Measurements from ENCODE around the gene CHN1. TPM values are rescaled to one million over a fixed set of nuclear protein-coding genes. Genes with fewer than 3 reads are reported as not detected.

The CHN1 gene
- total RNA-seq, 2 experiments from 2014 or later: 0.11 to 0.50 TPM

GRCh38 chr2:175027755-175028154 is 22.6 kb upstream of the CHN1 start:
- no peaks in the 10 kb centered on the region for H3K36me3 Mint-ChIP-seq (ENCODE audit: low read depth)
- peaks cover 9% of the 10 kb centered on the region for H3K27me3 Mint-ChIP-seq (ENCODE audit: low read depth)
- no peak overlapping the region for H3K4me3 Mint-ChIP-seq
- POLR2A ChIA-PET: no interaction called here
- DNase-seq (no peak), ATAC-seq (no peak)
- H3K9me3 Mint-ChIP-seq (ENCODE audit: insufficient read depth): no peaks in the 10 kb centered on the region
- CTCF ChIA-PET: no interaction called here
- H3K4me1 Mint-ChIP-seq (ENCODE audit: low read depth): peaks cover 6% of the 10 kb centered on the region
- H3K27ac Mint-ChIP-seq: no peak overlapping the region

GRCh38 chr2:175026385-175026784 is 21.2 kb upstream of the CHN1 start:
- Mint-ChIP-seq H3K4me3 (no peak overlapping the region), H3K27me3 (ENCODE audit: low read depth) (peaks cover 9% of the 10 kb centered on the region), H3K4me1 (ENCODE audit: low read depth) (peaks cover 6% of the 10 kb centered on the region), H3K9me3 (ENCODE audit: insufficient read depth) (no peaks in the 10 kb centered on the region), H3K36me3 (ENCODE audit: low read depth) (no peaks in the 10 kb centered on the region), H3K27ac (no peak overlapping the region)
- no peak for ATAC-seq
- ChIA-PET POLR2A (no interaction called here), CTCF (interaction anchor here (1.3 kb wide), 1 partner anchor 10 kb away, joined by 3 read pairs; no protein-coding TSS in a partner anchor)
- DNase-seq: no peak

- ATAC-seq: no peak
Observed at GRCh38 chr2:175025946-175026345, 20.8 kb upstream of the CHN1 start.

GRCh38 chr2:175025233-175025632 is 20.1 kb upstream of the CHN1 start:
- Mint-ChIP-seq H3K4me1 (ENCODE audit: low read depth) (peaks cover 2% of the 10 kb centered on the region), H3K36me3 (ENCODE audit: low read depth) (no peaks in the 10 kb centered on the region), H3K27ac (no peak overlapping the region), H3K4me3 (no peak overlapping the region), H3K27me3 (ENCODE audit: low read depth) (peaks cover 8% of the 10 kb centered on the region), H3K9me3 (ENCODE audit: insufficient read depth) (no peaks in the 10 kb centered on the region)
- DNase-seq (no peak), ATAC-seq (no peak)
- ChIA-PET CTCF (no interaction called here), POLR2A (no interaction called here)

More at GRCh38 chr2:175025946-175026345, 20.8 kb upstream of the CHN1 start:
- H3K9me3 Mint-ChIP-seq (ENCODE audit: insufficient read depth): no peaks in the 10 kb centered on the region
- H3K4me3 Mint-ChIP-seq: no peak overlapping the region
- POLR2A ChIA-PET: no interaction called here
- H3K27ac Mint-ChIP-seq: no peak overlapping the region
- DNase-seq: no peak
- H3K4me1 Mint-ChIP-seq (ENCODE audit: low read depth): peaks cover 6% of the 10 kb centered on the region
- CTCF ChIA-PET: interaction anchor here (1.3 kb wide), 1 partner anchor 11 kb away, joined by 3 read pairs; no protein-coding TSS in a partner anchor
- H3K27me3 Mint-ChIP-seq (ENCODE audit: low read depth): peaks cover 10% of the 10 kb centered on the region
- H3K36me3 Mint-ChIP-seq (ENCODE audit: low read depth): no peaks in the 10 kb centered on the region

- Mint-ChIP-seq H3K4me3 (no peak overlapping the region), H3K36me3 (ENCODE audit: low read depth) (no peaks in the 10 kb centered on the region), H3K27me3 (ENCODE audit: low read depth) (peaks cover 8% of the 10 kb centered on the region), H3K27ac (no peak overlapping the region), H3K4me1 (ENCODE audit: low read depth) (no peaks in the 10 kb centered on the region), H3K9me3 (ENCODE audit: insufficient read depth) (no peaks in the 10 kb centered on the region)
- POLR2A ChIA-PET: no interaction called here
- ATAC-seq (no peak), DNase-seq (no peak)
- CTCF ChIA-PET: no interaction called here
Observed at GRCh38 chr2:175022923-175023322, 17.7 kb upstream of the CHN1 start.

GRCh38 chr2:175019566-175020327 is 14.6 kb upstream of the CHN1 start:
- Mint-ChIP-seq H3K27me3 (ENCODE audit: low read depth) (peaks cover 3% of the 10 kb centered on the region), H3K4me3 (no peak overlapping the region), H3K36me3 (ENCODE audit: low read depth) (no peaks in the 10 kb centered on the region), H3K27ac (no peak overlapping the region), H3K4me1 (ENCODE audit: low read depth) (no peaks in the 10 kb centered on the region), H3K9me3 (ENCODE audit: insufficient read depth) (no peaks in the 10 kb centered on the region)
- ATAC-seq (no peak), DNase-seq (no peak)
- CTCF ChIA-PET: no interaction called here
- POLR2A ChIA-PET: no interaction called here

- peaks cover 6% of the 10 kb centered on the region for H3K27me3 Mint-ChIP-seq (ENCODE audit: low read depth)
- POLR2A ChIA-PET: no interaction called here
- H3K36me3 Mint-ChIP-seq (ENCODE audit: low read depth): no peaks in the 10 kb centered on the region
- no peak overlapping the region for H3K27ac Mint-ChIP-seq
- DNase-seq (no peak), ATAC-seq (no peak)
- H3K4me3 Mint-ChIP-seq: no peak overlapping the region
- H3K9me3 Mint-ChIP-seq (ENCODE audit: insufficient read depth): no peaks in the 10 kb centered on the region
- CTCF ChIA-PET: no interaction called here
- no peaks in the 10 kb centered on the region for H3K4me1 Mint-ChIP-seq (ENCODE audit: low read depth)
Observed at GRCh38 chr2:175017618-175018414, 12.6 kb upstream of the CHN1 start.

- ChIA-PET POLR2A (no interaction called here), CTCF (no interaction called here)
- peaks cover 2% of the 10 kb centered on the region for H3K4me1 Mint-ChIP-seq (ENCODE audit: low read depth)
- no peak overlapping the region for H3K4me3 Mint-ChIP-seq
- H3K27me3 Mint-ChIP-seq (ENCODE audit: low read depth): peaks cover 19% of the 10 kb centered on the region
- no peaks in the 10 kb centered on the region for H3K9me3 Mint-ChIP-seq (ENCODE audit: insufficient read depth)
- DNase-seq (no peak), ATAC-seq (no peak)
- no peak overlapping the region for H3K27ac Mint-ChIP-seq
- H3K36me3 Mint-ChIP-seq (ENCODE audit: low read depth): no peaks in the 10 kb centered on the region
Observed at GRCh38 chr2:175015340-175015739, 10.2 kb upstream of the CHN1 start.

- peaks cover 2% of the 10 kb centered on the region for H3K4me1 Mint-ChIP-seq (ENCODE audit: low read depth)
- CTCF ChIA-PET: no interaction called here
- no peak for DNase-seq
- no peak overlapping the region for H3K27ac Mint-ChIP-seq
- H3K4me3 Mint-ChIP-seq: no peak overlapping the region
- H3K27me3 Mint-ChIP-seq (ENCODE audit: low read depth): peaks cover 30% of the 10 kb centered on the region
- POLR2A ChIA-PET: interaction anchor here (0.5 kb wide), 1 partner anchor 310 kb away, joined by 3 read pairs; no protein-coding TSS in a partner anchor
- no peaks in the 10 kb centered on the region for H3K36me3 Mint-ChIP-seq (ENCODE audit: low read depth)
- ATAC-seq: no peak
- no peaks in the 10 kb centered on the region for H3K9me3 Mint-ChIP-seq (ENCODE audit: insufficient read depth)
Observed at GRCh38 chr2:175012516-175012915, 7.3 kb upstream of the CHN1 start.

GRCh38 chr2:175011505-175011904 is 6.3 kb upstream of the CHN1 start:
- no peaks in the 10 kb centered on the region for H3K36me3 Mint-ChIP-seq (ENCODE audit: low read depth)
- POLR2A ChIA-PET: no interaction called here
- peaks cover 38% of the 10 kb centered on the region for H3K27me3 Mint-ChIP-seq (ENCODE audit: low read depth)
- H3K4me1 Mint-ChIP-seq (ENCODE audit: low read depth): peaks cover 2% of the 10 kb centered on the region
- no peak overlapping the region for H3K4me3 Mint-ChIP-seq
- CTCF ChIA-PET: interaction anchor here (1.6 kb wide), 1 partner anchor 263 kb away, joined by 3 read pairs; no protein-coding TSS in a partner anchor
- no peaks in the 10 kb centered on the region for H3K9me3 Mint-ChIP-seq (ENCODE audit: insufficient read depth)
- H3K27ac Mint-ChIP-seq: no peak overlapping the region
- DNase-seq (no peak), ATAC-seq (no peak)

- H3K27me3 Mint-ChIP-seq (ENCODE audit: low read depth): peaks cover 44% of the 10 kb centered on the region
- no peaks in the 10 kb centered on the region for H3K36me3 Mint-ChIP-seq (ENCODE audit: low read depth)
- DNase-seq (no peak), ATAC-seq (no peak)
- H3K4me1 Mint-ChIP-seq (ENCODE audit: low read depth): peaks cover 2% of the 10 kb centered on the region
- no peak overlapping the region for H3K4me3 Mint-ChIP-seq
- H3K27ac Mint-ChIP-seq: no peak overlapping the region
- no peaks in the 10 kb centered on the region for H3K9me3 Mint-ChIP-seq (ENCODE audit: insufficient read depth)
- ChIA-PET POLR2A (no interaction called here), CTCF (interaction anchor here (1.6 kb wide), 1 partner anchor 262 kb away, joined by 3 read pairs; no protein-coding TSS in a partner anchor)
Observed at GRCh38 chr2:175010848-175011254, 5.7 kb upstream of the CHN1 start.

- H3K36me3 Mint-ChIP-seq (ENCODE audit: low read depth): no peaks in the 10 kb centered on the region
- no peak overlapping the region for H3K4me3 Mint-ChIP-seq
- no peak for ATAC-seq
- H3K27ac Mint-ChIP-seq: no peak overlapping the region
- POLR2A ChIA-PET: no interaction called here
- no peak for DNase-seq
- H3K27me3 Mint-ChIP-seq (ENCODE audit: low read depth): peaks cover 49% of the 10 kb centered on the region
- CTCF ChIA-PET: interaction anchor here (1.0 kb wide), 1 partner anchor 26 kb away, joined by 3 read pairs; no protein-coding TSS in a partner anchor
- H3K9me3 Mint-ChIP-seq (ENCODE audit: insufficient read depth): no peaks in the 10 kb centered on the region
- H3K4me1 Mint-ChIP-seq (ENCODE audit: low read depth): peaks cover 5% of the 10 kb centered on the region
Observed at GRCh38 chr2:175009917-175010621, 4.9 kb upstream of the CHN1 start.

All from activated CD8-positive, alpha-beta T cell treated with anti-CD3 and anti-CD28 coated beads, Interleukin-2, amount 10 ng/mL, durations not matched to agents 7 days and 5 days (primary cell).